HL-60 (cell line): ENCODE results near the gene RERE.
A peak's percentile ranks its signal among the peaks of the same experiment; 100 is the strongest.

Source experiments
- DNase-seq, 2 experiments: peaks; one replicate each; pipeline ENCODE4 v3.0.0-alpha.2; 2010 to 2020; ENCODE audit warnings: low read depth in 1 of 2, low spot score in 1 of 2
- H3K27ac ChIP-seq: fragments of 250-450 bp; sonication (Bioruptor Pico); replicated peaks from 2 replicates; pipeline ENCODE4 v1.5.1; 2020; ENCODE audit warnings: mild to moderate bottlenecking, moderate library complexity
- H3K27me3 ChIP-seq: fragments of 250-450 bp; sonication (Bioruptor Pico); 2 replicates; pipeline ENCODE4 v1.5.1; 2021; ENCODE audit warnings: mild to moderate bottlenecking, moderate library complexity; ENCODE audit not compliant: insufficient read depth, poor library complexity, severe bottlenecking
- H3K4me3 ChIP-seq: replicated peaks from 2 replicates; pipeline ENCODE4 v1.5.1; 2011; ENCODE audit warnings: mild to moderate bottlenecking, control low read depth, low read length; ENCODE audit not compliant: insufficient read depth
- CTCF ChIP-seq: IDR thresholded peaks from one replicate; pipeline ENCODE4 v1.5.1; 2011; ENCODE audit warnings: low read length, control low read depth, inconsistent platforms; ENCODE audit not compliant: insufficient read depth
- GABPA ChIP-seq: IDR thresholded peaks from 2 replicates; pipeline ENCODE4 v1.6.1; 2012; ENCODE audit warnings: low read depth
- POLR2AphosphoS5 ChIP-seq: IDR thresholded peaks from 2 replicates; pipeline ENCODE4 v1.6.1; 2012; ENCODE audit warnings: low read depth
- REST ChIP-seq: IDR thresholded peaks from 2 replicates; pipeline ENCODE4 v1.6.1; 2012; ENCODE audit warnings: low read depth; ENCODE audit not compliant: insufficient replicate concordance
- SPI1 ChIP-seq: IDR thresholded peaks from 2 replicates; pipeline ENCODE4 v1.6.1; 2012; ENCODE audit warnings: low read depth, mild to moderate bottlenecking, borderline replicate concordance

Gene RERE

DNA sequence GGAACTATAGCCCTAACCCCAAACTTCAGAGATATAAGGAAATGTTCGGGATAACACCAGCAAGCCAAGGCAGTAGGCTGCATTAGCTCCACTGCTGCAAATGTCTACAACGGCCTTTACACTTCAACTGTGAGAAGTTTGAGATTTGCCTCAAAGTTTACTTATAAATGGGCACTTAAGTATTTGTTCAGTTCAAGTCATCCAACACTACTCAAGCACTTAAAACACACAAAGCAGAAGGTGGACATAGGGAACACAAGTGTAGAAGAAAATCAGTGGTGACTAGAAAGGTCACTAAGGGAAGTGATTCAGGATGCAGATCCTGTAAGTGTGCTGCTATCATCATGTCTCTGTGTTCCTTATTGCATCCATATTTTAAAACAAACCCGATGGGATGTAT is 278.9 kb downstream of the RERE start:
- Histone ChIP-seq H3K4me3 (no peak overlapping the region), H3K27me3 (no peaks in the 10 kb centered on the region), H3K27ac (no peak overlapping the region)
- DNase-seq, result no peak
- no peak for TF ChIP-seq REST

- no peak overlapping the region for H3K27ac ChIP-seq
- DNase-seq, result no peak
These were observed 279.4 kb downstream of the RERE start for GRCh38 chr1:8537991-8538390.

GRCh38 chr1:8536515-8536914 is 280.9 kb downstream of the RERE start:
- Histone ChIP-seq H3K27ac (no peak overlapping the region), H3K4me3 (no peak overlapping the region), H3K27me3 (no peaks in the 10 kb centered on the region)
- no peak for DNase-seq
- TF ChIP-seq GABPA, result no peak

More at GRCh38 chr1:8537991-8538390, 279.4 kb downstream of the RERE start:
- TF ChIP-seq POLR2AphosphoS5 (no peak), SPI1 (no peak), CTCF (no peak), GABPA (no peak), REST (no peak)
- Histone ChIP-seq H3K27me3 (no peaks in the 10 kb centered on the region), H3K4me3 (no peak overlapping the region)

DNA sequence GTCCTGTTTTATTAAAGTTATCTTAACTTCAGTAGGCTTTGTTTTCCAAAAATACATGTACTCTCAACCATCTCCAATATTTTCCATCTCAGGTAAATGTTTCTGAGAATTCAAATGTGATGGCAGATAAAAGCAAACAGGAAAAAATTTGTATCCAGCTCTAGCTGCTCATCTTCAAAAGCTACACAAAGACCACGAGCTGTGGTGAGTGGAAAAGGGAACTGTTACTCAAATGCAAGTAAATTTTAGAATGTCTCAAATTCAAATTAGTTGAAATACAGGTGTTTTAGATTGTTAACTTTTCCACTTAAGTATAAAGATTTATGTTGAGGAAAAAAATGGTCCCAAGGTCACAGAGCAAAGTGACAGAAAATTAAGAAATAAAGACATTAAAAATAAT is 283.5 kb downstream of the RERE start:
- no peak for DNase-seq

GRCh38 chr1:8533124-8533523 is 284.3 kb downstream of the RERE start:
- no peak overlapping the region for H3K27ac ChIP-seq
- TF ChIP-seq REST, result no peak
- TF ChIP-seq GABPA, result no peak
- TF ChIP-seq POLR2AphosphoS5, result no peak
- no peak for TF ChIP-seq CTCF
- no peak for TF ChIP-seq SPI1
- H3K4me3 ChIP-seq, result no peak overlapping the region
- no peak for DNase-seq
- H3K27me3 ChIP-seq, result no peaks in the 10 kb centered on the region

More for the DNA sequence above, 283.5 kb downstream of the RERE start:
- Histone ChIP-seq H3K27me3 (no peaks in the 10 kb centered on the region), H3K27ac (no peak overlapping the region), H3K4me3 (no peak overlapping the region)
- TF ChIP-seq GABPA, result no peak
- peak; percentile 45; the same call in 1 of the 2 replicates for TF ChIP-seq SPI1
